H1 (cell line): ENCODE results near the gene EEF1G. TPM values are rescaled to one million over a fixed set of nuclear protein-coding genes. Genes with fewer than 3 reads are reported as not detected.

Source experiments
- ATF2 ChIP-seq: IDR thresholded peaks from 2 replicates; pipeline ENCODE4 v1.6.1; 2012; ENCODE audit warnings: low read length, inconsistent platforms
- ATF3 ChIP-seq: IDR thresholded peaks from 2 replicates; pipeline ENCODE4 v1.6.1; 2011; ENCODE audit warnings: low read depth, mild to moderate bottlenecking, low read length; ENCODE audit not compliant: insufficient read depth
- BACH1 ChIP-seq: IDR thresholded peaks from 2 replicates; pipeline ENCODE4 v1.6.1; 2012; ENCODE audit warnings: low read length, improper control_type of control experiment
- CBX8 ChIP-seq: fragments of 300-800, 300-1000 bp; sonication (generic); IDR thresholded peaks from 2 replicates; pipeline ENCODE4 v1.7.1; 2016; ENCODE audit warnings: low read depth, low read length, borderline replicate concordance
- CTBP2 ChIP-seq: IDR thresholded peaks from 2 replicates; pipeline ENCODE4 v1.7.0; 2011; ENCODE audit warnings: borderline replicate concordance, mild to moderate bottlenecking, moderate library complexity, mixed read lengths, low read length; ENCODE audit not compliant: insufficient read depth, insufficient read length
- E2F6 ChIP-seq: IDR thresholded peaks from 2 replicates; pipeline ENCODE4 v1.6.1; 2012; ENCODE audit warnings: inconsistent platforms
- EZH2 ChIP-seq: fragments of 200-600 bp; sonication (generic); IDR thresholded peaks from 2 replicates; pipeline ENCODE4 v1.7.1; 2012; ENCODE audit warnings: low read depth, mild to moderate bottlenecking, moderate library complexity, low read length, inconsistent platforms; ENCODE audit not compliant: severe bottlenecking
- GABPA ChIP-seq: IDR thresholded peaks from 2 replicates; pipeline ENCODE4 v1.6.1; 2011; ENCODE audit warnings: mild to moderate bottlenecking, low read length, moderate library complexity, borderline replicate concordance; ENCODE audit not compliant: insufficient read depth
- JUN ChIP-seq: IDR thresholded peaks from 2 replicates; pipeline ENCODE4 v1.6.1; 2011; ENCODE audit warnings: low read depth, mild to moderate bottlenecking, improper control_type of control experiment, low read length
- JUND ChIP-seq: IDR thresholded peaks from 2 replicates; pipeline ENCODE4 v1.6.1; 2011; ENCODE audit warnings: mild to moderate bottlenecking, improper control_type of control experiment, low read length
- KDM1A ChIP-seq: fragments of 200-600, 300-600 bp; sonication (generic); IDR thresholded peaks from 2 replicates; pipeline ENCODE4 v1.7.1; 2016; ENCODE audit warnings: mild to moderate bottlenecking, low read length, borderline replicate concordance
- KDM4A ChIP-seq: IDR thresholded peaks from one replicate; pipeline ENCODE4 v1.7.1; 2012; ENCODE audit warnings: low read depth, mild to moderate bottlenecking, moderate library complexity, low read length, inconsistent platforms; ENCODE audit not compliant: severe bottlenecking
- MAX ChIP-seq: IDR thresholded peaks from 2 replicates; pipeline ENCODE4 v1.6.1; 2012; ENCODE audit warnings: inconsistent platforms
- NRF1 ChIP-seq: IDR thresholded peaks from 2 replicates; pipeline ENCODE4 v1.6.1; 2011; ENCODE audit warnings: mild to moderate bottlenecking, low read depth, low read length, improper control_type of control experiment
- PHF8 ChIP-seq: fragments of 200-600 bp; sonication (generic); conservative IDR thresholded peaks from 2 replicates; pipeline ENCODE4 v1.7.1; 2012; ENCODE audit warnings: low read depth, mild to moderate bottlenecking, inconsistent platforms, low read length, moderate library complexity
- RXRA ChIP-seq: IDR thresholded peaks from 2 replicates; pipeline ENCODE4 v1.6.1; 2011; ENCODE audit warnings: low read depth, mild to moderate bottlenecking, low read length, moderate library complexity; ENCODE audit not compliant: insufficient read depth
- SAP30 ChIP-seq: fragments of 300-600 bp; sonication (generic); IDR thresholded peaks from 2 replicates; pipeline ENCODE4 v1.7.1; 2012; ENCODE audit warnings: low read length, moderate library complexity, mild to moderate bottlenecking, inconsistent platforms; ENCODE audit not compliant: insufficient read depth, insufficient replicate concordance
- TAF7 ChIP-seq: optimal IDR thresholded peaks from 2 replicates; pipeline ENCODE3; 2011; ENCODE audit warnings: low read depth, mild to moderate bottlenecking, inconsistent platforms, low read length, moderate library complexity, borderline replicate concordance
- polyA plus RNA-seq, 7 experiments: library from polyadenylated mRNA; depleted of rRNA in 3 of 7; stranded (reverse) in 5 of 7; unstranded in 2 of 7; fragments of >200 nt in 5 of 7; fragments of 200-250 nt in 2 of 7; gene quantifications; 1 replicate in 5 of 7; 2 replicates in 1 of 7; 4 replicates in 1 of 7; pipeline versions ENCODE4 v1.2.1 to v1.2.3, GENCODE V29; 2011 to 2013; ENCODE audit warnings: missing spikeins in 2 of 7, mixed read lengths in 2 of 7
- total RNA-seq: library from RNA; stranded (reverse); fragmentation: NEBNext Ultra II Directional; extraction: Animal tissue kit (Norgen Biotek cat#: 25700); gene quantifications from 2 replicates; pipeline ENCODE4 v1.2.1, GENCODE V29; 2021

Gene EEF1G
- total and polyA plus RNA-seq, 2 of the 8 experiments (the other 6 are each of a cell fraction or from before 2014, with no cell fraction given) = 1,627 to 1,996 TPM

- TF ChIP-seq KDM1A = no peak
- TF ChIP-seq NRF1 = no peak
- TF ChIP-seq ATF3 = no peak
- peak; percentile 47 for TF ChIP-seq KDM4A
- TF ChIP-seq RXRA = no peak
- no peak for TF ChIP-seq JUND
- no peak for TF ChIP-seq CTBP2
- TF ChIP-seq TAF7 = no peak
- TF ChIP-seq SAP30 = peak; percentile 82
- no peak for TF ChIP-seq GABPA
- no peak for TF ChIP-seq ATF2
- TF ChIP-seq BACH1 = no peak
- TF ChIP-seq PHF8 = peak; percentile 15; the same call in 1 of the 2 replicates
- TF ChIP-seq E2F6 = no peak
- no peak for TF ChIP-seq EZH2
- no peak for TF ChIP-seq MAX
- no peak for TF ChIP-seq JUN
- TF ChIP-seq CBX8 = no peak
Measured at GRCh38 chr11:62574363-62575071, 826 bp upstream of the EEF1G start (continued).
